ENCODE results near the gene FAM53A.
"Not testable (repeated sequence)": the region's sequence is repeated elsewhere in the genome, so short reads cannot be mapped to it uniquely, and the experiment has no call there.

FAM53A gene

DNA sequence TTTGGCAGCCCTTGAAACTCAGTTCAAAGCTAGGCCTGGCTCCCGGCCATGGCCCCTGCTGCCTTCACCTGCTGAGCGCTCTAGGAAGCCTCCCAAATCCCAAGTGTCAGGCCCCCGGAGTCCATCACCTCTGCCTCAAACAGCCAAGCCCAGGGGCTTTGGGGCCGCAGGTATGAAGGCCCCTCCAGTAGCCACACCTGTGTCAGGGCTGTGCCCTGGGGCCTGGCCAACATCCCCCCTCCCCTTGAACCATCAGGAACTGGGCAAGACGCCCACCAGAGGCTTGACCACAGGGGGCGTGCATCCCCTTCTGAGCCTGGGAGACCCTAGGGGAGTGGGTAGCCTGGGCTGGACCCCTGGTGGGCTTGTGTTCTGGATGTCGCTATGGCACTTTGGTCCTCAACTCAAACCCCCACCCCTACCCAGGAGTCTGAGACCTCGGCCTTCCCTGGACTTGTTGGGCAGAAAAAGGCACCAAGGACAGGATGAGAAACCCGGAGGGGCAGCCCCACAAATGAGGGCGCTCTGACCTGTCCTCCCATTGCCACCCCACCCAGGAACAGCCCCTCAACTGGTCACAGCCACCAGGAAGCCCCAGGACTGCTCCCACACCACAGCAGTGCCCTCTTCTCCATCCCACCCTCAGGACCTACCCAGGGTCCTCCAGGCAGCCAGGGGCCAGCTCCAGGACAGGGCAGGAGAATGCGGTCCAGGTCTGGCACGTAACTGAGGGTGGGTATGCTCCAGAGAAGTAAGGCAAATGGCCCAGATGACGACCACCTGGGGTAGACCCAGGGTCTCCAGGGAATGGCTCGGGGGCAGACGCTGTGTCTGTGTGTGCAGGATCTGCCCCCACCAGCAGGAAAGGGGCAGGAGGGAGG is 32.2 kb upstream of the FAM53A start:
- DNase-seq = no peak

DNA sequence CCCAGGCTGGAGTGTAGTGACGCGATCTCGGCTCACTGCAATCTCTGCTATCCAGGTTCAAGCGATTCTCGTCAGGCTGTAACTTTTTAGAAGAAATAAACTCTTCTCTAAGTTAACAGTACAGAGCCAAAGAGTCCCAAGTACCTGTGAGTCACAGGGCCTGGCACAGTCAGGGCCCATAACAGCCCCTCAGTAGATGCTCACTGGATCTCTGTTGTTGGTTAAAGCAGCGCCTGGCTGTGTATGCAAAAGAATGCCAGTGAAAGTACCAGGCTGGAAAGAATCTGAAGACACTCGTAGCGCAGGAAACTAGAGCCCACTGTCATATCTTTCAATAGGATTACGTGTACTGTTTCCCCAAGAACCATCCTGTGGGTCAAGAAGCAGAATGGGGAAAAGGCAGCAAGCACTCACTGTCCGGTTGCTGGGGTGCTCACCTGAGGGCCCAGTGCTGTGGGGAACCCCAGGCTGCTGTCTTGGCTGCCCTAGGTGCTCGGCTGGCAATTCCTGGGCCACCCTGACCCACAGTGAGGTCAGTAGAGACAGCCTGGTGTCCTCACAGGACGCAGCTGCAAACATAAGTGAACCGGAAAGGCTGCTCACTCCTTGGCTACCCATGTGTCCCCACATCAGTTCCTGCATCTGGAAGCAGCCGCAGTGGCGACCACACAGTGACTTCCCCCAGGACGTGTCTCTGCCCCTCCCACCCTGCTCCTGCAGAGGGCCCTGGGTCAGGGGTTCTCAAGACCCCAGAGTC is 31.1 kb upstream of the FAM53A start:
- DNase-seq = no peak

DNA sequence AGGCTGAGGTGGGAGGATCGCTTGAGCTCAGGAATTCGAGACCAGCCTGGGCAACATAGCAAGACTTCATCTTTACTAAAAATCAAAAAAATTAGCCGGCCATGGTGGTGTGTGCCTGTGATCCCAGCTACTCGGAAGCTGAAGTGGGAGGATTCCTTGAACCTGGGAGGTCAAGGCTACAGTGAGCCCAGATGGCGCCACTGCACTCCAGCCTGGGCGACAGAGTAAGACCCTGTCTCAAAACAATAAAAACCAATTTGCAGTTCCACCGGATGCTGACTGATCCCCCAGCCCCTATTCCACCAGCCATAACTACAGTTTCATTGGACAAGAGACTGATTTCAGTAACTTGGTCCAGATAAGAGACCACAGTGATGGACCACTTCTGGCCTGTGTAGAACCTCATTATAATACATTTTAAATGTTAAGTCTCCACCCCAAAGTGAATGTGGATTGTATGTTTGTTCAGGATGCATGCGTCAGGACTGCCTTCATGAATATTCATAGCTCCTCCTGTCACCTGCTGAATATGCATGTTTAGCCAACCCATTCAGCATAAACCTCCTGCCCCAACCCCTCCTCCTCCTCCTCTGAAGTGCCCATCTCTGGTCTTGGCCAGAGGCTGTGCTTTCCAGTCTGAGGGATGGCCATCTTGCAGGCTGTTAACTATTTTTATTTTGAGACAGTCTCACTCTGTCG is 30.3 kb upstream of the FAM53A start:
- DNase-seq = no peak

DNA sequence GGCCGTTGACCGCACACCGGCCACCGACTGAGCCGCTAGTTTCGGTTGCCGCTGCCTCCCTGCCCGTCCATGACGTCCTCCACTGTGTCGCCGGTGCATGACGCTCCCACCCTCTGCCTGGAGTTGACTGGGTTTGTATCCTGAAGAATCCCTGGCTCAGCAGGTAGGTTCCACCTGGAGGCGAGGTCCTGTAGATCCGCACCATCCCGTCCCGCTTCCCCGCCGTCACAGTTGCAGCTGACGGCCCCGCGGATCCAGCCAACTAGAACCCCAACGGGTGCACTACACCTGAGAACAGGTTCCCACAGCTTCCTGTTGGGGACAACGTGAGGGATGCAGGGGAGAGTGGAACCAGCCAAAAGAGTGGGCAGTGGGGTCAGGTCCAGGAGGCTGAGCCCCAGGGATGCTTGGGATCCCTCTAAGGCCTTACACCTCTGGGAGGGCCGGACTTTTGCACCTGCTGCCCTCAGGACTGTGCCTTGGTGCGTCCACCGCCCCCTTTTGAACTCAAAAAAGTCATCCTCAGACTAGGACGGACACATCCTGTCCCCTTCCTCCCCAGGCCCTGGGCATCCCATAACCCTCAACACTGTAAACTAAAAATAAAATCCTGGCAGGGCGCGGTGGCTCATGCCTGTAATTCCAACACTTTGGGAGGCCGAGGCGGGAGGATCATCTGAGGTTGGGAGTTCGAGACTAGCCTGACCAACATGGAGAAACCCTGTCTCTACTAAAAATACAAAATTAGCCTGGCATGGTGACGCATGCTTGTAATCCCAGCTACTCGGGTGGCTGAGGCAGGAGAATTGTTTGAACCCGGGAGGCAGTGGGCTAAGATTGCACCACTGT is 29.1 kb upstream of the FAM53A start:
- no peak for DNase-seq

DNA sequence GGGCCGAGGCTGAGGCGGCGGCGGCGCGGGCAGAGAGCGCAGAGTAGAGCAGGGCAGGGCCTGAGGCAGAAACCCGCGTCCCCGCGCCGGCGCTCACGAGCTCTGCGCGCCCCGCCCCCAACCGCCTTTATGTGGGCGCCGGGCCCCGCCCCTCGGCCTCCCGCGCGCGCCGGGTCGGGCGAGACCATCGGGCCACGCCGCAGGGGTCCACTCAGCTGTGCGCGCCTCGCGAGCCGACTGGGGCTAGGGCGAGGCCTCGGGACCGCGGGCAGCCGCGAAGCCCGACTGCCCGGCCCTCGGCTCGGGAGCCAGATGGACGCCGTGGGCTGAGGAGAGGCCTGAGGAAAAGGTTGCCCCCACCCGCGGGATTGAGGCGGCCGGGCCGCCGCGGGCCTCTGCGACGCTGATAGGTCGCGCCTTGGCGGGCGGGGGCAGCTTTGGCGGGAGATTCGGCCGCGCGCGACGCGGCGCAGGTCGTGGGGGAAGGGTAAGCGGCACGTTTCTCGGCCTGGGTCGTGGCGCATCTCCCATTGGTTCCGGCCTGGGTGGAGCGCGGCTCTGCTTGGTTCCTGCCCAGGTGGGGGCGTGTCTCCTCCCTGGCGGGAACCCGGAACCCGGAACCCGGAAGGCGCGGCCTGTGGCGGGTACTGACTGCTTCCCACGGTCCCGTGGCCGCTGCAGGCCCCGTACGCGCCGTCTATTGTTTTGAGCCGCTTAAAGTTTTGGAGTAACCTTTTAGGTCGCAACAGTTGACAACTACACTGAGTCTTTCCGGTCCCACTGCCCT is 28.3 kb upstream of the FAM53A start, which contains the start of gene SLBP:
TSS of gene SLBP (minus strand) at position 104 of the 787 bp plus-strand sequence. CDS start 131 bp downstream, outside the sequence.
- DNase-seq = peak; percentile 99

DNA sequence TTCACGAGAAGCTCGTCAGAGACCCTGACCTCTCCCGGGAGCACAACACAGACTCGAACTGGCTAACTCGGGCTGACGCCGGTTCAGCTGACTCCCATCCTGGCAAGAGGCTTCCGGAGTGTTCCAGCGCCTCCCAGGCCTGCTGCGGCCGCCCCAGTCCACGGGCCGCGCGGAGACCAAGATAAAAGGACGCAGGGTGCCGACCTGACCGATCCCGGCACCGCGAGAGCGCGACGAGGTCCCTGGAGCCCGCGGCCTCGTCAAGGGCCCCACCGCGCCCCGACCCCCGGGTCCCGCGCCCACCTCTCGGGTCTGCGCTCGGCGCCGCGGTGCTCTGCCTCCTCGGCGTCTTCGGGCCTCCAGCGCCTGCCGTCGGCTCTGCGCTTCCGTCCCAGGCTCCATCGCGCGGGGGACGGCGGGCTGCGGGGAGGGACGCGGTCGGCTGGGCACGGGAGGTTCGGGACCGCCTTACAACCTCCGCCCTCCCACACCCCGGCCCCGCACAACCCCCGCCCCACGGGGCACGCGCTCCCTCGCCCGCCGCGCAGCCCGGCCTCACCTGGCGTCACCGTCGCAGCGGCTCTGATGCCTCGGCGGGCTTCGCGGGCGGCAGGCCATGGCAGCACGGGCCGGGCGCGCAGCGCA is 27.6 kb upstream of the FAM53A start:
- peak; percentile 40 for DNase-seq

DNA sequence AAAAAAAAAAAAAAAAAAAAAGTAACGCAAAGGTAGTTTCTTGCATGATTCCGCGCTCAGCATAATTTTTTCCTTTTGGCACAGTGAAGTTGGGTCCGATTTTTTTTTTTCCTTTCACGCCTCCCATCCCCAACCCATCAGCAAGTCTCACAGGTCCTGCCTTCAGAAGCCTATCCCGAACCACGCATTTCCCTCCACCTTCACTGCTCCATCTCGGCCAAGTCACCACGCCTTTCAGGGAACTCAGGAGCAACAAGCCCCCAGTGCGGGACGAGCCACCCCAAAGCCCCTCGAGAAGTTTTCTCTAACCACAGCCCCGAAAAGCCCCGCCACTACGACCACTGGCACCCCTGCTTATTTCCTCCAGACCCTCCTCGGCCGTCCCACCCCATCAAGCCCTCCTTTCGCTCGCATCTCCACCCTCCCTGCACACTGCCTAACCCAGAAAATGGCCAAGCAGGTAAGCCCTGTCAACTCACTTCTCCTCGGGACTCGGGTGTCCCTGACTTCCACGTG is 27.0 kb upstream of the FAM53A start:
- DNase-seq = no peak

DNA sequence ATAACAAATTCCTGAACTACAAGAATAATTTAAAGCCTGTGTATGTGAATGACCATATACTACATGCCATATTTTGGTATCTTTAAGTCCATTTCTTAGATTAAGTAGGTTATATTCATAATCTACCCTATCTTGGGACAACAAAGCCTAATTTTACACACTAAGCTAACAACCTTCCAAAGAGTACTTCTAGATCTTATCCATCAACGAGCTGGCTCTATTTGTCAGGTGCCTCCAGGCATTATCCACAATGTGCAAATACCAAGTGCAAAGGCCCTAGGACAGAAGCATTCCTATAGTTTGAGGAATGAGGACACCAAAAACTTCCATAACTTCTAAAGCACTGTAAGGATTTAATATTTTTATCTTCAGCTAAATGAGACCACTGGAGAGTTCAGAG is 24.5 kb upstream of the FAM53A start:
- DNase-seq = no peak

DNA sequence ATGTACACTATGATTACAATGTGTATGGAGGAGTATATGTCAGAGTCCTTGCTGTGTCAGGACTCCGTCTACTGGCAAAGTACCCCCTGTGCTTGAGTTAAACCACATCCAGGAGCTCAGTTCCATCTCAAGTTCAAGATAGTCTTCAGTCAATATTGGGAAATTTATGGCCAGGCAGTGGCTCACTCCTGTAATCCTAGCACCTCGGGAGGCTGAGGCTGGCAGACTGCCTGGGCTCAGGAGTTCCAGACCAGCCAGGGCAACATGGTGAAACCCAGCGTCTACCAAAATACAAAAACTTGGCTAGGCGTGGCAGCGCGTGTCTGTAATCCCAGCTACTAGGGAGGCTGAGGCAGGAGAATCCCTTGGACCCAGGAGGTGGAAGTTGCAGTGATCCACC is 22.2 kb upstream of the FAM53A start:
- DNase-seq = no peak

DNA sequence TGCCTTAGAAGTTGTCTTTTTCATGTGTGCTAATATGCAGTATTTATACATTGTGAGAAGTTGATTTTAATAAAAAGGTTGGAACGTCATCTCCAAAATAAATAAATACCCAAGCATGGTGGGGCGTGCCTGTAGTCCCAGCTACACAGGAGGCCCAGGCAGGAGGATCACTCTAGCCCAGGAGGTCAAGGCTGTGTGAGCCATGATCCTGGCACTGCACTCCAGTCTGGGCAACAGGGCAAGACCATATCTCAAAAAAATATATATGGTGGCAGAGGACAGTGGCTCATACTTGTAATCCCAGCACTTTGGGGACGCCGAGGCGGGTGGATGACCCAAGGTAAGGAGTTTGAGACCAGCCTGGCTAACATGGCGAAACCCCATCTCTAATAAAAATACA is 21.6 kb upstream of the FAM53A start:
- DNase-seq = no peak

DNA sequence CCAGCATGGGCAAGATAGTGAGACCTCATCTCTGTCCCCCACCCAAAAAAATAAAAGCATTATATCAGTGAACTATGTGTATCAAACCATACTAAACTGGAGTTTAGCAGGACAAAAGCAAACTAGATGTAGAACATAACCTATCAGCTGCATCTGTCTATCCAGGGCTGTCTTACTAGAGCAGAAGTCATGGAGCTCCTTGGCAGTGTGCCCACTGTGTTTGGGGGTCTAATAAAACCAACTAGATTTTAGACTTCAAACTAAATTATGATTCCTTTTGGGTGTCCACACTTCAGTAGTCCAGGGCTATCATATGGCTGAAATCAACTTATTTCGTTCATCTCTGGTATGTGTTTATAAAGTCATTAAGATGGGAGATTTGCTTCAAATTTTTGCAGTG is 19.8 kb upstream of the FAM53A start:
- DNase-seq = no peak

DNA sequence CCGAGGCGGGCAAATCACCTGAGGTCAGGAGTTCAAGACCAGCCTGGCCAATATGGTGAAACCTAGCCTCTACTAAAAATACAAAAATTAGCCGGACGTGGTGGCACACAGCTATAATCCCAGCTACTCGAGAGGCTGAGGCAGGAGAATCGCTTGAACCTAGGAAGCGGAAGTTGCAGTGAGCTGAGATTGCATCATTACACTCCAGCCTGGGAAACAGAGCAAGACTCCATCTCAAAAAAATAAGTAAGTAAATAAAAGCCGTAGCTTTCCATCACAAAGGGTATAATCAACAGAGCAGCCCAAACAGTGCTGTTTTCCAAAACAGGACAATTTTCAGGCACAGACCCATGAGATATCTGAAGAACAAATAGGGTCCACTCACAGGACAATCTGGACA is 17.6 kb upstream of the FAM53A start:
- DNase-seq = not testable (repeated sequence)

DNA sequence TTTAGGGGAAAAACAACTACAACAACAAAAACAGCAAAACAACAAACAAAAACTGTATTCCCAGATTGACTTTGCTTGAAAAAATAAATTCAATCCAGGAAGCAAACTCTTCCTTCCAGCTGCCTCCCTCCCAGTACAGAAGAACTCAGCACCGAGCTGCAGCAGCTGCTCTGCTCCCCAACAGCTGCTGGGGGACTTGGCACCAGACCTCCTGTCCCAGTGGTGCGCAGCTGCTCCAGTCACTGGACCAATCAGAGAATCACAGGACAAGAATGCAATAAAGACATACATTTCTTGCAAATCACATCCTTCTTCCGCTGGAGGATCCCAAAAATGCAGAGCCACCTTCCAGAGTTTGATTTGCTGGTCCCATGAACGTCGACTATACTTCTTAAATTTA is 11.8 kb upstream of the FAM53A start:
- no peak for DNase-seq

DNA sequence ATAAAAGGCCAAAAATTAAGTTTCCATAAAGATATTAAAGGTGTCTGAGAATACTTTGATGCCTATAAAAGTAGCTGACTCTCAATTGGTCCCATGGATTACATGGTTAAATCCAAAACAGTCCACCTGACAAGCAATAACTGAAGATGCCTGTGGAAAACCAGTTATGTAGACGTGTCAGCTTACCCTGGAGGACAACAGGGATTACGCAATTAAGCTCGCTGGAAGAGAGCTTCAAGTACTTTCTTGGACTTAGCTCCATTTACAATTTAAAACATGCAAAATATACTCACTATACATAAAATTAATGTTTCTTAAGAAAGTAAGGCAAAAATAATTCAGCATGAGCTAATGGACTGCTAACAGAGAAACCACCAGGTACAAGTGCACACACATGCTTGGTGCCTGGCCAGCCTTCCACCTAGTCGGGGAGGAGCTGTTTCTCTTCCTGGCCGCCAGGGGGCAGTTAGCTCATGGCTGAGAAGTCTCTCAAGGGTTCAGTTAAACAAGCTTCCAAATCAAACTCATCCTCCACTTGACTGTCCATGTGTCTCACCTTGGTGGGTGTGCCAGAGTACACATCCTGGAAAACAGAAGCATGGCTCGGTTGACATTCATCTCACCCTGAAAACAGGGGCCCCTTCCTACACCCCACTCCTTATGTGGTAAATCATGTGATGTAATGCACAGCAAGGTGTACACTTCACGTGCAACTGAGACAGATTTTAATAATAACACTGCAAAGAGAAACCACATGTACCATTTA is 9.2 kb upstream of the FAM53A start:
- peak; percentile 78 for DNase-seq

DNA sequence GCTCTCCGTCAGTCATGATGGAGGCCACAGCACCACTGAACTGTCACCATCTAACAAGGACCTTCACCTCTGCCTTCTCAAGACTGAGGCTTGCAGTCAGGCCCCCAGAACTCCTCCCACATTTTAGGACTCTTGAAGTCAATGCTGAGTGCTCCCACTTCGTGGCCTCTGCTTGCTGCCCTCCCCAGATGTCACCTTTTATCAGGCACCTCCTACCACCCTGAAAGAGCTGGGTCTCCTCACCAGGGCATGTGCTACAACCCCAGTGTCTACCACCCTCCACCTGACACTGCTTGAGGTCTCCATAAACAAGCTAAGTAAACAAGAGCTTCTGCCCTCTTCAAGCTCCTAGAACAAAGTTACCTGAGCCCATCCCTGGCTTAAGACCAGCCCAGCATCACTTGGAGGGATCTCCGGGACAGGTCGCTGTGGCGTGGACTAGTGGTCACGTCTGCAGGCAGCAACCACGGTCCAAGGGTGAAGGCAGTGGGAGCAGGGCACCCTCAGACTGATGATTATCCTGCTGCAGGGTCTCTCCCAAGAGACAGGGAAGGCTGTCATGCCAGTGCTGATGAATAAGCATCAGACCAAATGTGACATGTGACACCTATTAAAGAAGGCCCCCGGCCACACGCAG is 7.7 kb upstream of the FAM53A start:
- DNase-seq = no peak

DNA sequence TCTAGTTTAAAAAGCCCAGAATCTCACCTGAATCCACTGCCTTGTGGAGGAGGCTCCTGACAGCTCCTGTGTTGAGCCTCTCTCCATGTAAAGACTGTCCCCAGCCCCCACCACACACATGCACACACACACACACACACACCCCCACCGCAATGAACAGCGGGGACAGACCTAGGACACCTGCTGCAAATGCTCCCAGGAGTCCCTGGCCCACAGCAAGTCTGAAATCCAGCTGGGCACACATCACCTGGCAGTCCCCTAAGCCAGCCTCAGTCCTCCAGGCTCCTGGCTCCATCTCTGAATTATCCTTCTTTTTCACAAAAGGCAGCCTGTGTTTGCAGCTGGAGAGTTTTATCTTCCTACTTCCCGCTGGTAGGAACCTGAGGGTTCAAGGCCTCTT is 6.6 kb upstream of the FAM53A start:
- no peak for DNase-seq

DNA sequence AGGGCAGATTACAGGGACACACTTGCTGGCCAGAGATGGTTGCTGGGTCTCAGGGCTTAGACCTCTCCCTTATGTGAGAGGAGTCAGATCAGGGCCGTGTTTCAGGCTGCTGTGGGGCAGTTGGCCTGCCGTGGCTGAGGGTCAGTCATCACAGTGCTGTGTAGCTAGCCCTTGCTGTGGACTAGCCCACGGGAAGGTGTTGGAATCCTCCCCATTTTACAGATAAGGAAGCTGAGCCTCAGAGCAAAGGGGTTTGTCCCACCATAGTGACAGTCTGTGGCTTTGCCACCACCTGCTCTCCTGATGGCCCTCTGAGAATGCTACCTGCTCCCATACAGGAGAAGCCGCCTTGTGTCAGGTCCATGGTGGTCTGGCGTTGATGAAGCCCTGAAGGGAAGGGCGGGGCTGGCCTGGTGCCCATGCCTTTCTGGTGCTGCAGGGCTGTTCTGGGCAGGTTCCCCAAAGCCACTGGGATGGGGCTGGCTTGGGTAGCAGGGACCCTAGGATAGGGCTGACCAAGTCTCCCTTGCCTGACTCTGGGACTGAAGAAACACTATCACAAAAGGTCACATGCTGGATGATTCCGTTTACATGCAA is 2.4 kb upstream of the FAM53A start:
- no peak for DNase-seq

DNA sequence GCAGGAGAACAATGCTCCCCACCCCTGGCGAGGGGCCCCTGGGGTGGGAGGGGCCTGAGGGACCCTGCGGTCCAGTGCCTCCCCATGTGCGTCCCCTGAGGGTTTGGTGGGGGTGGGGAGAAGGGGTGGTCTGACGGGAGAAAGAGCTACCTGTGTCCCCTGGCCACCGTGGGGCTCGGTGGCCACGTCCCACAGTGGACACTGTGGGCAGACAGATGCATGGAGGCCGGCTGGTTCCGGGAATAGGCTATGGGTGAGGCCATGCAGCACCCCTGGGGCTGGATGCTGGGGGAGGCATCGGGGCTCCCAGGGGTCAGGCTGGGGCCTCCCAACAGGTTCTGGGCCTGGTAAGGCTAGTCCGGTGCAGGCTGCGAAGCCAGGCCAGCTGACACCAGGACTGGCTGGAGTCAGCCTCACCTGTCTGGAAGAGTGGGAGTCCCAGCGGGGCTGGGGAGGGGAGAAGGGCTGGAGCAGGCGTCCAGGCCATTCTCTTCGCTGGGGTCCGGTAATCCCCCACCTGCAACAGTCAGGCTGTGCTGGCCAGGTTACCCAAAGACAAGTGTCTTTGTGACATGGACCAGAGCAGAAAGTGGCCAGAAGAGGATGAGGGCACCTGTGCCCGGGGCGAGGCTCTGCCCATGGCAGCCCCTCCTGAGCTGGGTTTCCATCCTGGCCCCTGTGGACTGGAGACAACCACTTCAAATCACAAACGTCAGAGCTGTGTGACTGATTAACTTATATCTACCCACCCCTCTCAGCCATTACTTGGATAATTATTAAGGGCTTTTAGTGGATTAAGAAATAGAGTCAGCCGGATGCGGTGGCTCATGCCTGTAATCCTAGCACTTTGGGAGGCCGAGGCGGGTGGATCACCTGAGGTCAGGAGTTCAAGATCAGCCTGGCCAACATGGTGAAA is 1.4 kb upstream of the FAM53A start:
- DNase-seq = no peak
